SIG-M5 treated with dmso at 0.1 percent for 504 hours (cell line): ENCODE data around the gene LCE1B.

Experiments used
- DNase-seq: peaks from one replicate; lab custom pipeline; 2025; ENCODE audit not compliant: unreplicated experiment; lab: John Stamatoyannopoulos, UW

LCE1B gene, protein sequence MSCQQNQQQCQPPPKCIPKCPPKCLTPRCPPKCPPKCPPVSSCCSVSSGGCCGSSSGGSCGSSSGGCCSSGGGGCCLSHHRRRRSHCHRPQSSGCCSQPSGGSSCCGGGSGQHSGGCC

DNA sequence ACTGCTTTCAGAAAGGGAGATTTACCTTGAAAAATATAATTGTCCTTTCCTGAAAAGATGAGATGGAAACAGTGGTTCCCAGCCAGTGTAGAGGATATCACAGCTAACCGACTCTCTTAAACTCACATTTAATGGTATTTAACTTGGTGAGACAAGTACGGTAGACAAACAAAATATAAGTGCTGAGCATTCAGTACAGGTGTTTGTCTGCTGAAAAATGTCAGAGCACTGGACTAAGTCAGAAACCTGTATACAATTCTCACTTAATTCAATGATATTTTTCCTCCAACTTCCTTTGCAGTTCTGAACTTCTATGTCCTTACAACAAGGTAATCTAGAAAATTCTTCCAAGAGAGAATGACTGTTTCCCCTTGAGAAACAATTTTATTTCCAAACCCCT is at the start of gene LCE1B:
TSS of gene LCE1B (plus strand) at position 301 of the 400 bp plus-strand sequence. CDS start 476 bp downstream, outside the sequence.
- no peak for DNase-seq

GRCh38 chr1:152768847-152769533 is 42.8 kb upstream of the LCE1B start:
- DNase-seq: no peak

DNA sequence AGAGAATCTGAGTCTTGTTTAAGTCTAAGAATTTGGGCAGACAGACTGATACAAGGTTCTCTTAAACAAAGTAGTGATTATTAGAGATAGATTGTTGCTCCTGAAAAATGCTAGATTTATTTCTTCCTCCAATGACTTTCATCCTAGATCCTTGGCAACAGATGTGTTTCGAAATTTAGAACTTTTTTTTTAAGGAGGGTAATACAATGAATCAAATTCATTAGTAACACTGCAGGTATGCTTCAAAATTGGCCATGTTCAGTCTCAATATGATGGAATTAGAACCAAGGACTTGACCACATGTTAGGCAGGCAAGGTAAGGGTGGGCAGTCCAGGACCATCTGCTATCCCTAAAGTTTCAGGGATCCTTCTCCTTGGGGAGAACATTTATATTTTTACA is 41.4 kb upstream of the LCE1B start:
- no peak for DNase-seq

GRCh38 chr1:152774875-152775274 is 36.9 kb upstream of the LCE1B start, which contains the start of gene LCE1F:
LCE1F (plus strand) TSS chr1:152775140; CDS start chr1:152776372, 1,232 bp downstream.
- DNase-seq: no peak

GRCh38 chr1:152776361-152776760 is 35.4 kb upstream of the LCE1B start:
- no peak for DNase-seq

GRCh38 chr1:152777510-152778137 is 34.1 kb upstream of the LCE1B start:
- no peak for DNase-seq

GRCh38 chr1:152783095-152783494 is 28.7 kb upstream of the LCE1B start:
- no peak for DNase-seq

DNA sequence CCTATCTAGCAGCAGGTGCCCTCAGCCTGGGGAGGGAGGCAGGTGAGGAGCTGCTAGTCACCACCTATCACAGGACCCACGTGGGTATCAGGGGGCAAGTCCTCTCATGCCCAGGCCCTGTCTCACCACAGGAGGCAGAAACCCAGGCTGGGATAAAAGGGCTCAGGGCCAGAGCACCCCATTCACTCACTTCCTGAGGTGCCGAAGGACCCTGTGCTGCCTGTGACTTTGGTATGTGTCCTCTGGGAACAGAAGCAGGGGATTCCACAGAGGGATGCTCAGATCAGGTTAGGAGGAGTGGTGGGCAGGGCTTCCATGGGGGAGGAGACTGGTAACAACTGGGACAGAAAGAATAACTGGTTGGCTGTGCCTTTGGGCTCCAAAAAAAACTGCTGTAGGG is 25.7 kb upstream of the LCE1B start, which contains the start of gene LCE1E:
TSS of gene LCE1E (plus strand) at position 181 of the 400 bp plus-strand sequence. CDS start 1,043 bp downstream, outside the sequence.
- DNase-seq: no peak

GRCh38 chr1:152795686-152796085 is 16.1 kb upstream of the LCE1B start:
- no peak for DNase-seq

- no peak for DNase-seq
These were observed 15.3 kb upstream of the LCE1B start, which contains the start of gene LCE1D for GRCh38 chr1:152796421-152796820. LCE1D (plus strand) TSS chr1:152796721; CDS start chr1:152797795, 1,074 bp downstream.

DNA sequence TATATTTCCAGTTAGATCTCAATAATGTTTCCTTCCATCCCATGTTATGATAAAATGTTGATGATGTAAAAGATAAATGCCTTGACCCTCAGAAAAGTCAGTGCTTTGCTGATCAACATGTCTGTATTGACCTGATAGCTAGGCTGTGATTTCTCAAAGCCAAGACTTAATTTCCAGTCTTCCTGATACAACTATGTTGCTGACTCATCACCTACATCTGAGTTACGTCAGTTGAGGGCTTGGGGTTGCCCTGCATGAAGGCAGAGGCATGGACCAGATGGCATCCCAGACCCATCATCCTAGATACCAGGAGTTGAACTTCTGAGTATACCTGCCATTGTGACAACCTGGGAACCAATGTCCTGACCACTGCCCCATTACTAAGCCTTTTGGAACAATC is 10.4 kb upstream of the LCE1B start:
- no peak for DNase-seq

GRCh38 chr1:152806576-152806975 is 5.2 kb upstream of the LCE1B start, which contains the start of gene LCE1C:
LCE1C (minus strand) TSS chr1:152806651; CDS start chr1:152805478, 1,173 bp downstream.
- no peak for DNase-seq

DNA sequence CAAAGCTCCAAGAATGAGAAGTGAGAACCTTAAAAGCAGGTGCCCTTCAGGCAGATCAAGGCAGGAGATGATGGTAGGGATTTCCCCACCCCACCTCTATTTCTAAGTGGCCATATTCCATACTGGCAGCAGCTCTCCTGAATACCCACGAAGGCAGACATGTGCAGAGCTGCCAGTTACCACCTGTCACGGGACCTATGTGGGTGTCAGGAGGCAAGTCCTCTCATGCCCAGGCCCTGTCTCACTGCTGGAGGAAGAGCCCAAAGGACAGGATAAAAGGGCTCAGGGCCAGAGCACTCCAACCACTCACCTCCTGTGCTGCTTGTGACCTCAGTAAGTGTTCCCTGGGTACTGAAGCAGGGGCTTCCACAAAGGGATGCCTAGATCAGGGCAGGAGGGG is 721 bp upstream of the LCE1B start:
- DNase-seq: no peak

- DNase-seq: no peak
These were observed 5.5 kb downstream of the LCE1B start for GRCh38 chr1:152817309-152817708.

DNA sequence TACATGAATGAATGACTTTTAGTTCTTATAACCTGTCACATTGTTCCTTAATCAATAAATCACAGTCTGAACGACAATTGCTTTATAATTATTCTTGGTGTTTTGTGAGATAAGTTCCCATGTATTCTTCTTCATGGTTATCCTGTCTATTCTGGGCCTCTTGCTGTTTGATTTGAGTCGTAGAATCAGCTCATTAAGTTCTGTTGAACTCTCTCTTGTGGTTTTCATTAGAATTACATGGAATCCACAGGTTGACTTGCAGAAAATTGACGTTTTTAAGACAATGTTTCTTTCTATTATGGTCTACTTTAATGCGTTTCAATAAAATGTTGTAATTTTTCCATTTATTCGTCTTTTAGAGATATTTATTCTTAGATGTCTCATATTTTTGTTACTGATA is 11.5 kb downstream of the LCE1B start:
- no peak for DNase-seq

DNA sequence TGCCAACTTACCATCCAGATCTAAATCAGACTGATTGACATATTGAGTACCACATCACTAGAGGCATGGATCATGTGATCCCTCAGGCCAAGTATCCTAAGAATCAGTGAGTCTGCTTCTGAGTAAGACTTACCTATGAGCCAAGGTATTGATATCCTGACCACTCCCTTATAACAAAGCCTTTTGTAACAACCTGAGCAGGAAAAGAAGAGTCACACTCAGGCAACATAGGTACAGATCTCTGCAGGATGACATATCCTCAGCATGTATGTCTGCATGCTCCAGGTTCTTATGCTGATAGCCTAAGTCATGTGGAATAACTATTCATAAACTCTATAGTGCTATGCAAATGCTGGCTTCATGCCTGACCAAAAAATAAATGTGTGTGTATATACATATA is 13.2 kb downstream of the LCE1B start:
- DNase-seq: no peak

DNA sequence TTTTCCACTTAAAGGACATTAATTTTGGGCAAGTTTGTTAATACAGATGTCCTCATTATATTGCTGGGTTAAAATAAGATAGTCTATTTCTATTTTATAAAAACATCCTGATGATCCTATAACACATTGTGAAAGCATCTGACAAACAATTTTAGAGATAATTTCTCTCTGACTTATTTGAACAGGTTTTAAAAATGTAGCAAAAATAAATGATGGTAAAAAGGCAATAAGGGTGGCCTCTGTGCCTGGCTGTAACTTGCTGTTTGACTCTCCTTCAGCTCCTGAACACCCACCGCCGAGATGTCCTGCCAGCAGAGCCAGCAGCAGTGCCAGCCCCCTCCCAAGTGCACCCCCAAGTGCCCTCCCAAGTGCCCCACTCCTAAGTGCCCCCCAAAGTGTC is 15.4 kb downstream of the LCE1B start, which contains the start of gene LCE1A:
TSS of gene LCE1A (plus strand) at position 301 of the 400 bp plus-strand sequence. CDS start at position 301, 0 bp downstream.
- no peak for DNase-seq

DNA sequence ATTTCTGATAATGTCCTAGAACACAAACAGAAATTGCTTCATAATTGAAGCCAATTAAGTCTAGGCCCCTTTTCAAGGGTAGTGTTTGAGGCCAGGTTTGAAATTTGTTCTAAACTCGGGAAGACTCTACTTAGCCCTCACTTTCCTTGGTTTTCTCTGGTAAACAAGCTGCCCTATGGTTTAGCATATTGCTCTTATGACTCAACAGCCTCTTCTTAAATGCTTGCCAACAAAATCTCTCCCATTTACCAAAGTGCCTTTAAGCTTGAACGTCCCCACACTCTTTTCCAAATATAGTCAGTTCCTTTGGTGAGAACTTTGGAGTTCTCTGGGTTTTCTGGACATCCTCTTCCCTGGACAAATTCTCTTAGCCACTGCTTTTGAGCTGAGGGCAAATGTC is 25.1 kb downstream of the LCE1B start:
- DNase-seq: no peak

DNA sequence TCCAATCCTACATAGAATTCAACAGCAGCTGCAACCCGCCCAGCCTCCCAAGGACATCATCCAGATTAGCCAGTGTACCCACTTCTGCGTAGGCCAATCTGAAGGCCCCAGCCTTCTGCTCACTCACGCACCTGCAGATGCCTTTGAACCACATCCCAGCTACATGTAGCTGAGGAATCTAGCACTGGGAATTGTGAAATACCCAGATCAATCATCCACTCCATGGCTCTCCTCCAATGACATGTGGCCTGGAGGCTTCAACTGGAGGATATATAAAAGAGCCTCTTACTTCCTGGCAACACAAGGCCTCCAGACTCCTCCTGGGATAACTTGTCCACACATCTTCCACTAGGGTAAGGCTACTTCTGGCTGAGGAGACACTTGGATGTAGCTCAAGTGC is 30.8 kb downstream of the LCE1B start, which contains the start of gene LCE6A:
TSS of gene LCE6A (plus strand) at position 301 of the 400 bp plus-strand sequence. CDS start 665 bp downstream, outside the sequence.
- no peak for DNase-seq

DNA sequence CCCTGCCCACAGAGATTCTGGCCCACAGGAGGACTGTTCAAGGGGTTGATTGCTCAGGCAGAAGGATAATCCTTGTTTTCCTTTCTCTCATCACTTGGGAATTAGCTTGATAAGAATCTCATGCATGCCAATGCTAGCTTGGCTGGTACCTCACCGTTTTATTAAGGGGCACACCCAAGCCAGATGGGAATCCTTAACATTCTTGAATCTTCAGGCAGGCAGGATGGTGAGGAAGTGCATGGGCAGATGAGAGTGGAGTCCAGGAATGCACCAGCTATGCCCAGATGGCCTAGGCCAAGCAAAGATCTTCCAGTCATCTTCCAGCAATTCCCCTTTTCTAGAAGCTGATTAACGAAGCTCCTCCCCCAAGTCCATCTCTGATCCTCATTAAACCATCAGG is 43.9 kb downstream of the LCE1B start:
- no peak for DNase-seq

DNA sequence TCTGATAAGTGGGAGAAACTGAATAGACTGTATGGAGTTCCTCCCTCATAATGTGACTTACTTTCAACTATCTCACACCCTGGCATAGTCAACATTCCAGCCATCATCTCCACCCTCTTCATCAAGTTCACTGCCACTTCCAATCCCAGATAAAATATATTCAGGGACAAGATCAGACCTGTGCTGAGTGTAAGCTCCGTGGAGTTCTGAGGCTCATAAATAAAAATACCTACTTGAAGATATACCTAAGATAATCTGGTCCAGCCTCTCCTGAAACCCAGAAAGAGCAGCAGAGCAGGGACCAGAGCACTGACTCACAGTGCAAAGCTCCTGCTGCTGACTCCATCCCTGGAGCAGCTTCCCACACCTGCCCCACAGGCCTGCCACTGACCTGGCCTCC is 46.3 kb downstream of the LCE1B start:
- no peak for DNase-seq

GRCh38 chr1:152859696-152860095 is 47.9 kb downstream of the LCE1B start, which contains the start of gene LCE7A:
LCE7A (plus strand) TSS chr1:152859996; CDS start chr1:152860698, 702 bp downstream.
- no peak for DNase-seq
